K562 (cell line): Measurements from ENCODE around the gene OTUB2. TPM values are rescaled to one million over a fixed set of nuclear protein-coding genes. Genes with fewer than 3 reads are reported as not detected.

Experiments used
- ATAC-seq: fragments of 200-7000 bp; cut with Tn5 transposase; 3 replicates; pipeline ENCODE4 v1.9.1; 2020; ENCODE audit warnings: moderate library complexity
- BruUV-seq: library from RNA; stranded (reverse); fragments of 400-500 nt; replicated peaks from 2 replicates; lab custom pipeline; 2021; lab: Mats Ljungman, UMichigan
- CTCF ChIA-PET: fragments of 300-600 bp; formaldehyde crosslinking; extraction: SDS; loops from one replicate; lab custom pipeline; 2021; ENCODE audit warnings: low intra/inter-chr PET ratio; lab: Yijun Ruan, JAX
- POLR2A ChIA-PET: fragments of 300-600, 350-650 bp; sonication (Branson Sonifier 250); formaldehyde crosslinking; extraction: SDS; loops from one replicate; lab custom pipeline; 2021; ENCODE audit warnings: antibody characterized with exemption, inconsistent platforms; lab: Yijun Ruan, JAX
- DNase-seq, 4 experiments: peaks; one replicate each; pipeline versions ENCODE4 v3.0.0 to v3.0.0-alpha.2; 2011 to 2018; ENCODE audit warnings: low spot score in 3 of 4, mixed read lengths in 3 of 4; ENCODE audit errors: extremely low read depth in 1 of 4
- FAIRE-seq: peaks from 2 replicates; lab custom pipeline; 2011; peaks lifted over from hg19 to GRCh38; lab: Jason Lieb, UNC
- H2AFZ ChIP-seq: 2 replicates; pipeline ENCODE4 v1.6.0; 2011; ENCODE audit warnings: low read depth, low read length, control low read depth, inconsistent platforms
- H3K27ac ChIP-seq: fragments of 200-600 bp; 3 replicates; pipeline ENCODE4 v1.8.0; 2011; ENCODE audit warnings: low read depth, mild to moderate bottlenecking, control low read depth, inconsistent platforms, low read length, moderate library complexity, mixed read lengths; ENCODE audit errors: extremely low read depth
- H3K27me3 ChIP-seq, 2 experiments: fragments of 300-600 bp in 1 of 2; 2 replicates in 1 of 2; 3 replicates in 1 of 2; pipeline versions ENCODE4 v1.6.0 to v1.8.0; 2011; ENCODE audit warnings: inconsistent platforms in 2 of 2, low read length in 2 of 2, mild to moderate bottlenecking in 1 of 2, mixed read lengths in 1 of 2, moderate library complexity in 1 of 2; ENCODE audit not compliant: control insufficient read depth in 2 of 2, insufficient read depth in 2 of 2
- H3K36me3 ChIP-seq: fragments of 300-600 bp; 3 replicates; pipeline ENCODE4 v1.8.0; 2011; ENCODE audit warnings: mild to moderate bottlenecking, low read length, inconsistent platforms; ENCODE audit not compliant: control insufficient read depth, insufficient read depth
- H3K4me1 ChIP-seq, 2 experiments: fragments of 200-600 bp in 1 of 2; replicated peaks in 1 of 2; 2 replicates in 1 of 2; 3 replicates in 1 of 2; pipeline versions ENCODE4 v1.5.1 to v1.8.0; 2011; ENCODE audit warnings: inconsistent platforms in 2 of 2, low read length in 2 of 2, mild to moderate bottlenecking in 1 of 2, mixed read lengths in 1 of 2, moderate library complexity in 1 of 2; ENCODE audit not compliant: control insufficient read depth in 2 of 2, insufficient read depth in 2 of 2
- H3K4me2 ChIP-seq: 2 replicates; pipeline ENCODE4 v1.6.1; 2011; ENCODE audit warnings: low read length, control low read depth, inconsistent platforms, mixed read lengths; ENCODE audit not compliant: insufficient read depth
- H3K4me3 ChIP-seq: fragments of 200-600 bp; sonication (generic), shearing (Covaris generic); 2 replicates; pipeline ENCODE4 v1.5.1; 2016; ENCODE audit warnings: control low read depth, inconsistent platforms
- H3K79me2 ChIP-seq: fragments of 200-600 bp; 3 replicates; pipeline ENCODE4 v1.8.0; 2011; ENCODE audit warnings: low read length, inconsistent platforms; ENCODE audit not compliant: control insufficient read depth, insufficient read depth
- H3K9ac ChIP-seq, 2 experiments: 2 replicates each; pipeline versions ENCODE4 v1.6.0 to v1.6.1; 2011; ENCODE audit warnings: low read depth in 2 of 2, low read length in 2 of 2, control low read depth in 1 of 2, inconsistent platforms in 1 of 2, mild to moderate bottlenecking in 1 of 2, mixed read lengths in 1 of 2; ENCODE audit not compliant: insufficient read depth in 1 of 2
- H3K9me1 ChIP-seq: one replicate; pipeline ENCODE4 v1.6.0; 2011; ENCODE audit warnings: inconsistent platforms, mild to moderate bottlenecking, low read length, moderate library complexity; ENCODE audit not compliant: control insufficient read depth, insufficient read depth
- H3K9me3 ChIP-seq: replicated peaks from 2 replicates; pipeline ENCODE4 v1.5.1; 2011; ENCODE audit warnings: low read depth, low read length, inconsistent platforms; ENCODE audit not compliant: control insufficient read depth, insufficient read depth
- H4K20me1 ChIP-seq: replicated peaks from 2 replicates; pipeline ENCODE4 v1.6.1; 2011; ENCODE audit warnings: low read length, inconsistent platforms, mixed read lengths; ENCODE audit not compliant: control insufficient read depth, insufficient read depth
- ARID1B ChIP-seq: fragments of 450-650 bp; IDR thresholded peaks from 2 replicates; pipeline ENCODE4 v1.6.1; 2016; ENCODE audit warnings: antibody characterized with exemption, mild to moderate bottlenecking, inconsistent platforms
- CEBPB ChIP-seq: fragments of 450-650 bp; IDR thresholded peaks from 2 replicates; pipeline ENCODE4 v1.6.1; 2016; ENCODE audit warnings: missing genetic modification characterization, missing compliant biosample characterization
- FIP1L1 ChIP-seq: fragments of 200-400 bp; formaldehyde crosslinking; IDR thresholded peaks from 2 replicates; pipeline ENCODE4 v1.6.1; 2018; ENCODE audit warnings: mild to moderate bottlenecking, low read depth, low read length; ENCODE audit not compliant: poor library complexity, severe bottlenecking
- HDAC6 ChIP-seq: IDR thresholded peaks from 2 replicates; pipeline ENCODE4 v1.6.1; 2012; ENCODE audit warnings: low read depth, mild to moderate bottlenecking, control low read depth, inconsistent platforms, low read length, moderate library complexity
- MECOM ChIP-seq: fragments of 250-450 bp; sonication (Bioruptor Pico); IDR thresholded peaks from 2 replicates; pipeline ENCODE4 v1.8.0; 2022; ENCODE audit warnings: inconsistent platforms
- POLR2A ChIP-seq: fragments of 450-650 bp; conservative IDR thresholded peaks from 2 replicates; pipeline ENCODE4 v1.6.1; 2016
- SAFB2 ChIP-seq: fragments of 200-400 bp; formaldehyde crosslinking; IDR thresholded peaks from 2 replicates; pipeline ENCODE4 v1.6.1; 2018; ENCODE audit warnings: borderline replicate concordance, low read length, low read depth, moderate library complexity; ENCODE audit not compliant: severe bottlenecking
- ZBTB17 ChIP-seq: fragments of 450-650 bp; formaldehyde crosslinking; IDR thresholded peaks from 2 replicates; pipeline ENCODE4 v1.4.0; 2020; ENCODE audit warnings: mild to moderate bottlenecking
- ZNF717 ChIP-seq: fragments of 250-450 bp; sonication (Bioruptor Pico); IDR thresholded peaks from 2 replicates; pipeline ENCODE4 v1.5.0; 2021
- WGBS: fragments of 100-300 bp; shearing (Covaris generic); methylation state at CpG from one replicate; pipeline ENCODE4 v1.1.6; 2016; ENCODE audit warnings: low coverage, mixed read lengths; ENCODE audit not compliant: insufficient coverage; ENCODE audit errors: missing lambda C conversion rate; 5-methylcytosine and 5-hydroxymethylcytosine counted together
- in situ Hi-C: fragments of 300-500 bp; cut with MboI; formaldehyde crosslinking; loops from 4 replicates; pipeline ENCODE4 v1.15.0; 2018; ENCODE audit warnings: inconsistent platforms, mixed read lengths
- intact Hi-C: fragments of 100-400 bp; cut with micrococcal nuclease; formaldehyde crosslinking; loops from 2 replicates; pipeline ENCODE4 v1.14.2; 2022
- polyA plus RNA-seq, 8 experiments: library from polyadenylated mRNA; depleted of rRNA in 4 of 8; stranded (reverse) in 5 of 8; unstranded in 3 of 8; fragments of >200 nt; fragmentation: Nextera tagmentation in 2 of 8; fragmentation: Illumina TruSeq in 1 of 8; extraction: Ambion mirVana in 2 of 8; extraction: Trizol in 1 of 8; gene quantifications; 2 replicates each; pipeline versions ENCODE4 v1.2.1 to v1.2.3, GENCODE V29; 2011 to 2014; ENCODE audit warnings: inconsistent platforms in 1 of 8, missing spikeins in 1 of 8
- total RNA-seq, 7 experiments: library from RNA; depleted of rRNA in 6 of 7; stranded (reverse); fragments of >200 nt in 6 of 7; fragmentation: Illumina TruSeq in 2 of 7; extraction: Trizol in 2 of 7; gene quantifications; 2 replicates each; pipeline versions ENCODE4 v1.2.1 to v1.2.3, GENCODE V29; 2011 to 2021; ENCODE audit warnings: low replicate concordance in 1 of 7
- TF ChIP-seq, protein P1 (sequence below): fragments of 250-450 bp; sonication (Bioruptor Pico); IDR thresholded peaks from 2 replicates; pipeline ENCODE4 v1.4.0; 2020; ENCODE audit warnings: mild to moderate bottlenecking, moderate library complexity, borderline replicate concordance
- TF ChIP-seq, protein P2 (sequence below): fragments of 250-450 bp; sonication (Bioruptor Pico); IDR thresholded peaks from 2 replicates; pipeline ENCODE4 v1.5.0; 2021

The OTUB2 gene
- total and polyA plus RNA-seq, 9 of the 15 experiments (the other 6 are each of a cell fraction or from before 2014, with no cell fraction given): 0.01 to 0.31 (median 0.11) TPM

DNA sequence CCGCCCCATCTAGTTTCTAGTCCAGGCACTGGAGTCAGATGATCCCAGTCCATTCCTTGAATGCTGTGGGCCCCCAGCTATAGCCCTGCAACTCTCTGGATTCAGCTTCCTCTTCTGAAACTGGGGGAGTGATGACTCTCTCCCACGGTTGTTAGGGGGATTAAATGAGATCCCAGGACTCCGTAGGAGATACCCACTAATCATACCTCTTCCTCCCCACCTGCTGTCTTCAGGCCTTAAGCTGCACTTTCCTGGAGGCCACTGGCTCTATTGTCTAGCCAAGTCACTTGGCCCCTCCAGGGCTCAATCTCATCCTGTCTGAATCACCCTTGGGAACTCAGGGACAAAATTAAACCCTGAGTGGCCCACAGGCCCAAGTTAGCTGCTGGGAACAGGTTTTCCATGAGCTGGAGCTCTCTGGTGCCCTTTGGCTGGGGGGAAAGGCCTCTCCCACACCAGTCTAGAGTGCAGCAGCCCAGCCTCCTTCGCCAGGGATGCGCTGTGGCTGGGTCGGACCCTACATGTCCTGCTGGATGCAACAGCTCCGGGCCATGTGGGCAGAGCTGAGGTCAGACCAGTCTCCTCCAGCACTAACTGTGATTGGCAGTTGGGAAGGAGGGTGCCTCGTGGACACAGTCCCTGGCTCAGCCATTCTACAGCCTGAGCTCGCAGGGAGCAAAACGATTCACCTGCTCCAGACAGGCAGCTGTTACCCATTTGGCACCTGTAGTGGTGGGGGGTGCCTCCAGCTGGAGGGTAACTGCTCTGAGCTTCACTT is 43.7 kb upstream of the OTUB2 start:
- no TSS peak for BruUV-seq
- H2AFZ ChIP-seq: no peak overlapping the region
- no peak overlapping the region for H3K4me2 ChIP-seq
- 0% methylated on average over 8 of the region's 10 CpGs for WGBS
- ChIA-PET CTCF (no interaction called here), POLR2A (interaction anchor here (1.2 kb wide), 1 partner anchor 11 kb away, joined by 4 read pairs; no protein-coding TSS in a partner anchor)
- H3K27ac ChIP-seq: no peak overlapping the region
- H3K4me3 ChIP-seq: no peak overlapping the region
- ATAC-seq (no peak), DNase-seq (no peak), FAIRE-seq (no peak)
- H3K9me1 ChIP-seq: peaks cover 2% of the 10 kb centered on the region
- intact Hi-C loops (no loop called here), in situ Hi-C loops (no loop called here)
- H4K20me1 ChIP-seq: no peaks in the 10 kb centered on the region
- no peaks in the 10 kb centered on the region for H3K79me2 ChIP-seq
- H3K9me3 ChIP-seq: no peaks in the 10 kb centered on the region
- H3K9ac ChIP-seq: no peak overlapping the region
- no peaks in the 10 kb centered on the region for H3K4me1 ChIP-seq
- H3K27me3 ChIP-seq: peaks cover 0 to 20% of the 10 kb centered on the region in 2 experiments; a peak in 3 of 5 replicates
- no peaks in the 10 kb centered on the region for H3K36me3 ChIP-seq
- TF ChIP-seq, protein P1, sequence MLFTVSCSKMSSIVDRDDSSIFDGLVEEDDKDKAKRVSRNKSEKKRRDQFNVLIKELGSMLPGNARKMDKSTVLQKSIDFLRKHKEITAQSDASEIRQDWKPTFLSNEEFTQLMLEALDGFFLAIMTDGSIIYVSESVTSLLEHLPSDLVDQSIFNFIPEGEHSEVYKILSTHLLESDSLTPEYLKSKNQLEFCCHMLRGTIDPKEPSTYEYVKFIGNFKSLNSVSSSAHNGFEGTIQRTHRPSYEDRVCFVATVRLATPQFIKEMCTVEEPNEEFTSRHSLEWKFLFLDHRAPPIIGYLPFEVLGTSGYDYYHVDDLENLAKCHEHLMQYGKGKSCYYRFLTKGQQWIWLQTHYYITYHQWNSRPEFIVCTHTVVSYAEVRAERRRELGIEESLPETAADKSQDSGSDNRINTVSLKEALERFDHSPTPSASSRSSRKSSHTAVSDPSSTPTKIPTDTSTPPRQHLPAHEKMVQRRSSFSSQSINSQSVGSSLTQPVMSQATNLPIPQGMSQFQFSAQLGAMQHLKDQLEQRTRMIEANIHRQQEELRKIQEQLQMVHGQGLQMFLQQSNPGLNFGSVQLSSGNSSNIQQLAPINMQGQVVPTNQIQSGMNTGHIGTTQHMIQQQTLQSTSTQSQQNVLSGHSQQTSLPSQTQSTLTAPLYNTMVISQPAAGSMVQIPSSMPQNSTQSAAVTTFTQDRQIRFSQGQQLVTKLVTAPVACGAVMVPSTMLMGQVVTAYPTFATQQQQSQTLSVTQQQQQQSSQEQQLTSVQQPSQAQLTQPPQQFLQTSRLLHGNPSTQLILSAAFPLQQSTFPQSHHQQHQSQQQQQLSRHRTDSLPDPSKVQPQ (CRISPR knock-in tag): no peak
- no peak for TF ChIP-seq POLR2A
- TF ChIP-seq, protein P2, sequence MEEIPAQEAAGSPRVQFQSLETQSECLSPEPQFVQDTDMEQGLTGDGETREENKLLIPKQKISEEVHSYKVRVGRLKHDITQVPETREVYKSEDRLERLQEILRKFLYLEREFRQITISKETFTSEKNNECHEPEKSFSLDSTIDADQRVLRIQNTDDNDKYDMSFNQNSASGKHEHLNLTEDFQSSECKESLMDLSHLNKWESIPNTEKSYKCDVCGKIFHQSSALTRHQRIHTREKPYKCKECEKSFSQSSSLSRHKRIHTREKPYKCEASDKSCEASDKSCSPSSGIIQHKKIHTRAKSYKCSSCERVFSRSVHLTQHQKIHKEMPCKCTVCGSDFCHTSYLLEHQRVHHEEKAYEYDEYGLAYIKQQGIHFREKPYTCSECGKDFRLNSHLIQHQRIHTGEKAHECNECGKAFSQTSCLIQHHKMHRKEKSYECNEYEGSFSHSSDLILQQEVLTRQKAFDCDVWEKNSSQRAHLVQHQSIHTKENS (CRISPR knock-in tag): no peak
- no peak for TF ChIP-seq MECOM (CRISPR knock-in tag)
- no peak for TF ChIP-seq HDAC6
- no peak for TF ChIP-seq ARID1B
- TF ChIP-seq CEBPB (tag): no peak
- TF ChIP-seq FIP1L1: no peak
- TF ChIP-seq ZBTB17 (CRISPR knock-in tag): no peak
- TF ChIP-seq SAFB2: no peak
- TF ChIP-seq ZNF717 (CRISPR knock-in tag): no peak
